ENCODE results near the gene DNAH17. TPM values are rescaled to one million over a fixed set of nuclear protein-coding genes. Genes with fewer than 3 reads are reported as not detected.

Gene DNAH17
- total and polyA plus RNA-seq, 2 donors (not counting 1 experiment from before 2014, with no cell fraction given), result 0.01 to 0.12 TPM

- H3K4me2 ChIP-seq (replicated peaks; ENCODE audit: low read depth, low read length, poor library complexity, severe bottlenecking), result no peak overlapping the region
- intact Hi-C loops (cut with micrococcal nuclease), result no loop called here
- H3K9me3 Mint-ChIP-seq (ENCODE audit: insufficient read depth), result no peaks in the 10 kb centered on the region
- H3K27me3 Mint-ChIP-seq, result peaks cover 4% of the 10 kb centered on the region
- no peaks in the 10 kb centered on the region for H3K4me1 Mint-ChIP-seq
- no peak for DNase-seq
- TF ChIP-seq EZH2 (IDR thresholded peaks at IDR 0.05; ENCODE audit: borderline replicate concordance, insufficient read depth, low read depth, low read length, poor library complexity, severe bottlenecking), result no peak
- H3K9ac ChIP-seq (ENCODE audit: low read length), result no peak overlapping the region
- H3K27me3 ChIP-seq (replicated peaks in 1 of 4; ENCODE audit: control extremely low read depth in 1 of 4, control insufficient read depth in 3 of 4, insufficient read depth in 4 of 4, low read length in 3 of 4), result no peaks in the 10 kb centered on the region
- H3K4me3 Mint-ChIP-seq, result no peak overlapping the region
- H3K27ac Mint-ChIP-seq, result no peak overlapping the region
- no peaks in the 10 kb centered on the region for H3K79me2 ChIP-seq (ENCODE audit: control insufficient read depth, insufficient read depth, low read length)
- H3K36me3 ChIP-seq (replicated peaks in 1 of 2; ENCODE audit: control extremely low read depth in 1 of 2, control insufficient read depth in 1 of 2, extremely low read depth in 1 of 2, insufficient read depth in 2 of 2, low read length in 1 of 2), result no peaks in the 10 kb centered on the region
- no peaks in the 10 kb centered on the region for H3K4me1 ChIP-seq (ENCODE audit: control insufficient read depth in 2 of 2, insufficient read depth in 2 of 2, low read length in 2 of 2)
- ChIA-PET CTCF (no interaction called here), POLR2A (no interaction called here)
- H4K20me1 ChIP-seq (ENCODE audit: control insufficient read depth, insufficient read depth, low read length, poor library complexity, severe bottlenecking), result no peaks in the 10 kb centered on the region
- no peaks in the 10 kb centered on the region for H3K9me3 ChIP-seq (ENCODE audit: control extremely low read depth in 1 of 3, control insufficient read depth in 2 of 3, insufficient read depth in 1 of 3, low read length in 2 of 3)
- no peak for ATAC-seq (ENCODE audit: low read depth)
- no peak overlapping the region for H3K27ac ChIP-seq (ENCODE audit: low read length in 2 of 2)
- H3K4me3 ChIP-seq (ENCODE audit: control extremely low read depth in 1 of 5, extremely low read depth in 1 of 5, insufficient read depth in 1 of 5, low read depth in 2 of 5, low read length in 4 of 5), result no peak overlapping the region
- WGBS (ENCODE audit: insufficient coverage), result 90% methylated on average over 30 of the region's 31 CpGs
- no peak overlapping the region for H2AFZ ChIP-seq (ENCODE audit: insufficient read depth, low read depth, low read length, poor library complexity, severe bottlenecking)
Measured at GRCh38 chr17:78491236-78492115, 85.7 kb downstream of the DNAH17 start.

- no peaks in the 10 kb centered on the region for H4K20me1 ChIP-seq (ENCODE audit: control insufficient read depth, insufficient read depth, low read length, poor library complexity, severe bottlenecking)
- H3K4me3 ChIP-seq (ENCODE audit: control extremely low read depth in 1 of 5, extremely low read depth in 1 of 5, insufficient read depth in 1 of 5, low read depth in 2 of 5, low read length in 4 of 5), result no peak overlapping the region
- H2AFZ ChIP-seq (ENCODE audit: insufficient read depth, low read depth, low read length, poor library complexity, severe bottlenecking), result no peak overlapping the region
- H3K9me3 ChIP-seq (ENCODE audit: control extremely low read depth in 1 of 3, control insufficient read depth in 2 of 3, insufficient read depth in 1 of 3, low read length in 2 of 3), result no peaks in the 10 kb centered on the region
- H3K27ac ChIP-seq (ENCODE audit: low read length in 2 of 2), result no peak overlapping the region
- H3K79me2 ChIP-seq (ENCODE audit: control insufficient read depth, insufficient read depth, low read length), result no peaks in the 10 kb centered on the region
- no peak overlapping the region for H3K27ac Mint-ChIP-seq
- no peaks in the 10 kb centered on the region for H3K27me3 ChIP-seq (replicated peaks in 1 of 4; ENCODE audit: control extremely low read depth in 1 of 4, control insufficient read depth in 3 of 4, insufficient read depth in 4 of 4, low read length in 3 of 4)
- ATAC-seq (ENCODE audit: low read depth) (no peak), DNase-seq (no peak)
- H3K9me3 Mint-ChIP-seq (ENCODE audit: insufficient read depth), result no peaks in the 10 kb centered on the region
- H3K9ac ChIP-seq (ENCODE audit: low read length), result no peak overlapping the region
- ChIA-PET CTCF (no interaction called here), POLR2A (no interaction called here)
- H3K27me3 Mint-ChIP-seq, result peaks cover under 1% of the 10 kb centered on the region
- TF ChIP-seq CTCF (IDR thresholded peaks at IDR 0.05) (no peak), EZH2 (IDR thresholded peaks at IDR 0.05; ENCODE audit: borderline replicate concordance, insufficient read depth, low read depth, low read length, poor library complexity, severe bottlenecking) (no peak)
- no peaks in the 10 kb centered on the region for H3K4me1 ChIP-seq (ENCODE audit: control insufficient read depth in 2 of 2, insufficient read depth in 2 of 2, low read length in 2 of 2)
- no peaks in the 10 kb centered on the region for H3K4me1 Mint-ChIP-seq
- intact Hi-C loops (cut with micrococcal nuclease), result no loop called here
- no peak overlapping the region for H3K4me2 ChIP-seq (replicated peaks; ENCODE audit: low read depth, low read length, poor library complexity, severe bottlenecking)
- no peaks in the 10 kb centered on the region for H3K36me3 ChIP-seq (replicated peaks in 1 of 2; ENCODE audit: control extremely low read depth in 1 of 2, control insufficient read depth in 1 of 2, extremely low read depth in 1 of 2, insufficient read depth in 2 of 2, low read length in 1 of 2)
- no peak overlapping the region for H3K4me3 Mint-ChIP-seq
- WGBS (ENCODE audit: insufficient coverage), result 96% methylated on average over 15 of the region's 15 CpGs
Measured at GRCh38 chr17:78490673-78491072, 86.5 kb downstream of the DNAH17 start.
